Gastrocnemius medialis (tissue), 4 donors: Measurements from ENCODE around the gene ARID4A. TPM values are rescaled to one million over a fixed set of nuclear protein-coding genes. Genes with fewer than 3 reads are reported as not detected.

Experiments
- ATAC-seq, 2 donors: fragments of 150-250 bp; one replicate each; pipeline ENCODE4 v1.9.1; 2016
- DNase-seq, 2 donors: peaks; one replicate each; pipeline ENCODE4 v3.0.0-alpha.2; 2019
- H3K27ac ChIP-seq, 4 donors: fragments of 200-600 bp; sonication (generic); 1 replicate in 1 of 4; 2 replicates in 3 of 4; pipeline ENCODE4 v1.5.1; 2016 to 2018; ENCODE audit warnings: mild to moderate bottlenecking in 2 of 4, moderate library complexity in 1 of 4
- H3K27me3 ChIP-seq, 3 donors: fragments of 200-600 bp; sonication (generic) in 2 of 3; 1 replicate in 1 of 3; 2 replicates in 2 of 3; pipeline versions ENCODE4 v1.5.1 to v1.6.0; 2016 to 2019; ENCODE audit warnings: mild to moderate bottlenecking in 1 of 3, moderate library complexity in 1 of 3
- H3K36me3 ChIP-seq, 2 donors: fragments of 200-600 bp; sonication (generic) in 1 of 2; one replicate each; pipeline ENCODE4 v1.5.1; 2017 to 2018
- H3K4me1 ChIP-seq, 2 donors: fragments of 200-600 bp; sonication (generic) in 1 of 2; one replicate each; pipeline ENCODE4 v1.5.1; 2016 to 2017; ENCODE audit warnings: mild to moderate bottlenecking in 2 of 2
- H3K4me3 ChIP-seq, 4 donors: fragments of 200-600 bp; sonication (generic) in 3 of 4; 1 replicate in 1 of 4; 2 replicates in 3 of 4; pipeline ENCODE4 v1.5.1; 2016 to 2019; ENCODE audit warnings: mild to moderate bottlenecking in 2 of 4
- H3K9me3 ChIP-seq, 3 donors: fragments of 200-600 bp; sonication (generic) in 2 of 3; 1 replicate in 1 of 3; 2 replicates in 2 of 3; pipeline ENCODE4 v1.5.1; 2016 to 2019
- POLR2A ChIP-seq, 2 donors: fragments of 450-650 bp; IDR thresholded peaks; one replicate each; pipeline ENCODE4 v1.6.1; 2017; ENCODE audit warnings: antibody characterized with exemption in 2 of 2, mild to moderate bottlenecking in 2 of 2, moderate library complexity in 2 of 2
- in situ Hi-C, 4 donors: fragments of 200-750 bp; cut with MboI; loops; one replicate each; pipeline versions ENCODE4 v1.15.0 to v1.8.0; 2017; ENCODE audit warnings: low sequenced_read_pairs in 4 of 4
- intact Hi-C: fragments of 100-400 bp; cut with DNase I; formaldehyde crosslinking; loops from one replicate; pipeline ENCODE4 v1.15.1; 2023; ENCODE audit warnings: low total_unique reads
- total RNA-seq, 4 donors: library from RNA; depleted of rRNA; stranded (reverse); fragments of >200 nt; gene quantifications; one replicate each; pipeline versions ENCODE4 v1.1.0 to v1.2.3, GENCODE V29; 2016
- TF ChIP-seq, protein P1 (sequence below), 5 experiments: fragments of 450-650 bp in 3 of 5; fragments of 200-600 bp in 2 of 5; sonication (generic) in 2 of 5; IDR thresholded peaks in 4 of 5; conservative IDR thresholded peaks in 1 of 5; 1 replicate in 4 of 5; 2 replicates in 1 of 5; pipeline ENCODE4 v1.5.1; 2016 to 2019; ENCODE audit warnings: antibody characterized with exemption in 5 of 5, mild to moderate bottlenecking in 3 of 5, moderate library complexity in 3 of 5

Gene ARID4A
- total RNA-seq, 4 donors from 2014 or later: 6.6 to 10.5 (median 7.1) TPM

DNA sequence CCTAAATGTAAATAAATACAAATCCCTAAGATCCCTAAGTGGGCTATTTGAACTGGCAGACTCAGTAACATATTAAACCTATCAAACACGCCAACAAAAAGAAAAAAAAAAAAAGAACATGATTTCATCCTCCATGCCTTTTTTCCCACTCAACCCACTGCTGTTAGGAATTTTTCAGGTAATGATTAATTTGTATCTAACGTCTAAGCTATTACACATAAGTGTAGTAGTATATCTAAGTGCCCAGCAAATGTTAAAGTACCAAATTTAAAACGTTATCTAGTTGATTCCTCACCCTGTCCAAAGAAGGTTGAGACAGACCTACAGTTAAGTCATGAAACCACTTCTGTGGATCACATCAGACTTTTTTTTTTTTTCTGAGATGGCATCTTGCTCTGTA lies 16.4 kb upstream of the ARID4A start:
- peaks cover 0 to 44% of the 10 kb centered on the region in 2 donors for H3K36me3 ChIP-seq
- peaks cover 36 to 42% of the 10 kb centered on the region in 2 donors for H3K4me1 ChIP-seq
- H3K27ac ChIP-seq: peak overlapping the region; percentile 67 to 75 (median 70)
- H3K27me3 ChIP-seq: no peaks in the 10 kb centered on the region
- H3K4me3 ChIP-seq: no peak overlapping the region
- TF ChIP-seq POLR2A (IDR thresholded peaks at IDR 0.05): no peak
- TF ChIP-seq, protein P1, sequence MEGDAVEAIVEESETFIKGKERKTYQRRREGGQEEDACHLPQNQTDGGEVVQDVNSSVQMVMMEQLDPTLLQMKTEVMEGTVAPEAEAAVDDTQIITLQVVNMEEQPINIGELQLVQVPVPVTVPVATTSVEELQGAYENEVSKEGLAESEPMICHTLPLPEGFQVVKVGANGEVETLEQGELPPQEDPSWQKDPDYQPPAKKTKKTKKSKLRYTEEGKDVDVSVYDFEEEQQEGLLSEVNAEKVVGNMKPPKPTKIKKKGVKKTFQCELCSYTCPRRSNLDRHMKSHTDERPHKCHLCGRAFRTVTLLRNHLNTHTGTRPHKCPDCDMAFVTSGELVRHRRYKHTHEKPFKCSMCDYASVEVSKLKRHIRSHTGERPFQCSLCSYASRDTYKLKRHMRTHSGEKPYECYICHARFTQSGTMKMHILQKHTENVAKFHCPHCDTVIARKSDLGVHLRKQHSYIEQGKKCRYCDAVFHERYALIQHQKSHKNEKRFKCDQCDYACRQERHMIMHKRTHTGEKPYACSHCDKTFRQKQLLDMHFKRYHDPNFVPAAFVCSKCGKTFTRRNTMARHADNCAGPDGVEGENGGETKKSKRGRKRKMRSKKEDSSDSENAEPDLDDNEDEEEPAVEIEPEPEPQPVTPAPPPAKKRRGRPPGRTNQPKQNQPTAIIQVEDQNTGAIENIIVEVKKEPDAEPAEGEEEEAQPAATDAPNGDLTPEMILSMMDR (IDR thresholded peaks at IDR 0.05 in 4 of 5, conservative IDR thresholded peaks at IDR 0.05 in 1 of 5): no peak
- H3K9me3 ChIP-seq: no peaks in the 10 kb centered on the region
- DNase-seq (no peak), ATAC-seq (no peak)
- in situ Hi-C loops: no loop called here
- intact Hi-C loops: no loop called here

DNA sequence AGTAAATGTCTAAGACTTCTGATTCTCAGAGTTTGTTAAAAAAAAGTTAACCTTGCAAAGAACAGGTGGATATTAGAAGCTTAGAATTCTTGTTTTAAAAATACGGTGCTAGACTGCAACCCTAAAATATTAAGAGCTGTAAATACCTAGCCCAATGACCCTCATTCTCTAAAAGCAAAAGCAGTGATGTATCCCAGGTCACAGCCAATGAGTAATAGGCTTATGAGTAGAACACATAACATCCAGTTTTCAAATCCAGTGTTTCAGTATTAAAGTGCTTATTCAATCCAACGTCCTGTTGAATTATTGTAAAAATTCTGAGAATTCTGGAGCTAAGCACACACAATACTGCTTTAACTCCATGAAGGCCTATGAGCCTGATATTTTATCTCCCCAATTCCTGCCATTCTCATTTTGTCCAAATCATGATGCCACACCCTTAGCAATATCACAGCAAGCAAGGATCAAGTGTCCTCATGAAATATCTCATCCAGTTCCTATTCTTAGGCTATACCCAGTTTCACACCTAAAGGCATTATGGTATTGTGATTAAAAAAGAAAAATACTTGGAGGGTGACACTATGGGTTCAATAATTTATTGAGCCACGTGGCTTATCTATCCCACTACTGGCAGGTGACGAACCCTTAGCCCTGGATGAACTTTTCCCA lies 15.3 kb upstream of the ARID4A start:
- H3K9me3 ChIP-seq: no peaks in the 10 kb centered on the region
- in situ Hi-C loops: no loop called here
- H3K27ac ChIP-seq: peak overlapping the region; percentile 67 to 75 (median 70)
- DNase-seq (no peak), ATAC-seq (peak; percentile 61 to 84)
- no peak overlapping the region for H3K4me3 ChIP-seq
- no peaks in the 10 kb centered on the region for H3K27me3 ChIP-seq
- no peak for TF ChIP-seq POLR2A (IDR thresholded peaks at IDR 0.05)
- TF ChIP-seq, protein P1 (IDR thresholded peaks at IDR 0.05 in 4 of 5, conservative IDR thresholded peaks at IDR 0.05 in 1 of 5): no peak
- H3K4me1 ChIP-seq: peaks cover 36 to 42% of the 10 kb centered on the region in 2 donors
- H3K36me3 ChIP-seq: peaks cover 0 to 55% of the 10 kb centered on the region in 2 donors
- intact Hi-C loops: no loop called here

DNA sequence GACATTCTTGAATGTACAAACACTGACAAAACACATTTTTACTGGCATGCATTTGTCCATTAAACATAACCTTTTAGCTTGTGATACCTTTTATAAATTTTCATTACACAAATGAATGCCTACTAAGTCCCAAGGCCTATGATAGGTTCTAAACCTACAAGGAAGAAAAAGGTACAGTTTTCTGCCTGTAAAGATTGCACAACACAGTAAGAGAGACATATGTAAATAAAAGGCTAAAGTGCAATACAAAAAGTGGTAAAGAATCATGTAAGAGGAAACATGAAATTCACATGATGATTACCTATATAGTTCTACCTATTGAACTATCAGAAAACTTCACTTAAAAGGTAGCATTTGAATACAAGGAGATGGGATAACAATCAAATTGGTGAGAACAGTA lies 14.6 kb upstream of the ARID4A start:
- H3K36me3 ChIP-seq: peaks cover 0 to 62% of the 10 kb centered on the region in 2 donors
- no peaks in the 10 kb centered on the region for H3K27me3 ChIP-seq
- intact Hi-C loops: no loop called here
- no peak for TF ChIP-seq POLR2A (IDR thresholded peaks at IDR 0.05)
- TF ChIP-seq, protein P1 (IDR thresholded peaks at IDR 0.05 in 4 of 5, conservative IDR thresholded peaks at IDR 0.05 in 1 of 5): no peak
- H3K27ac ChIP-seq: peak overlapping the region; percentile 67 to 75 (median 70)
- H3K4me1 ChIP-seq: peaks cover 37 to 42% of the 10 kb centered on the region in 2 donors
- no peak overlapping the region for H3K4me3 ChIP-seq
- ATAC-seq: no peak
- no peak for DNase-seq
- H3K9me3 ChIP-seq: no peaks in the 10 kb centered on the region
- in situ Hi-C loops: no loop called here

DNA sequence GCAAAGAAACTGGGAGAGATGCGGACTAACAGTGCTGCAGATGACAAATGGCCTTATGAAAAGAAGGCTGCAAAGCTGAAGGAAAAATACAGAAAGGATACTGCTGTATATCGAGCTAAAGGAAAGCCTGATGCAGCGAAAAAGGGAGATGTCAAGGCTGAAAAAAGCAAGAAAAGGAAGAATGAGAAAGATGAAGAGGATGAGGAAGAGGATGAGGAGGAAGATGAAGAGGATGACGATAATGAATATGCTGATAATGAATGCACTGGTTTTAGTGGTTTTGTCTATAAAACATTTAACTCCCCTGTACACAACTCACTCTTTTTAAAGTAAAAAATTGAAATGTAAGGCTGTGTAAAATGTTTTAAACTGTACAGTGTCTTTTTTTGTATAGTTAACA lies 13.2 kb upstream of the ARID4A start:
- no peaks in the 10 kb centered on the region for H3K9me3 ChIP-seq

More for the DNA sequence above, 13.2 kb upstream of the ARID4A start:
- intact Hi-C loops: no loop called here
- TF ChIP-seq, protein P1 (IDR thresholded peaks at IDR 0.05 in 4 of 5, conservative IDR thresholded peaks at IDR 0.05 in 1 of 5): no peak
- no peak for TF ChIP-seq POLR2A (IDR thresholded peaks at IDR 0.05)
- DNase-seq (no peak), ATAC-seq (no peak)
- Histone ChIP-seq H3K27me3 (no peaks in the 10 kb centered on the region), H3K36me3 (peaks cover 0 to 63% of the 10 kb centered on the region in 2 donors), H3K4me3 (no peak overlapping the region), H3K27ac (no peak overlapping the region), H3K4me1 (peaks cover 45 to 46% of the 10 kb centered on the region in 2 donors)
- in situ Hi-C loops: no loop called here
